HCT116 (cell line): ENCODE data around the gene SMARCAL1. TPM values are rescaled to one million over a fixed set of nuclear protein-coding genes. Genes with fewer than 3 reads are reported as not detected.

Experiments used
- ATAC-seq: fragments of 200-7000 bp; cut with Tn5 transposase; 2 replicates; pipeline ENCODE4 v1.9.1; 2020; ENCODE audit warnings: mild to moderate bottlenecking, moderate library complexity
- BruUV-seq: library from RNA; stranded (reverse); fragments of 400-500 nt; replicated peaks from 2 replicates; lab custom pipeline; 2021; lab: Mats Ljungman, UMichigan
- CTCF ChIA-PET: fragments of 300-600 bp; sonication (Branson Sonifier 250); formaldehyde crosslinking; loops from one replicate; lab custom pipeline; 2021; ENCODE audit warnings: antibody characterized with exemption; lab: Charles Lee
- POLR2A ChIA-PET: fragments of 300-600, 350-600 bp; sonication (Branson Sonifier 250); formaldehyde crosslinking; loops from one replicate; lab custom pipeline; 2021; ENCODE audit warnings: antibody characterized with exemption; lab: Charles Lee
- RAD21 ChIA-PET, 2 experiments: fragments of 300-600 bp; sonication (Branson Sonifier 250); formaldehyde crosslinking; loops; one replicate each; lab custom pipeline; 2023; ENCODE audit warnings: low total read pairs in 2 of 2; ENCODE audit not compliant: uncharacterized antibody in 2 of 2, unreplicated experiment in 2 of 2, low non-redundant PET in 1 of 2; lab: Charles Lee
- DNase-seq: peaks from one replicate; pipeline ENCODE4 v3.0.0-alpha.2; 2010; ENCODE audit warnings: low read depth, low spot score
- H2AFZ ChIP-seq: fragments of 200-600 bp; shearing (Covaris generic), sonication (generic); 2 replicates; pipeline ENCODE4 v1.6.1; 2017; ENCODE audit warnings: low read depth, mixed run types, mixed read lengths, antibody characterized with exemption, low read length; ENCODE audit not compliant: poor library complexity, severe bottlenecking
- H3K27ac ChIP-seq: 2 replicates; pipeline ENCODE4 v1.5.1; 2012; ENCODE audit warnings: low read depth, low read length
- H3K27me3 ChIP-seq: fragments of 200-600 bp; sonication (generic); 2 replicates; pipeline ENCODE4 v1.6.1; 2016; ENCODE audit warnings: mixed run types, low read length, mixed read lengths; ENCODE audit not compliant: insufficient read depth
- H3K36me3 ChIP-seq, 2 experiments: fragments of 200-500 bp in 1 of 2; fragments of 200-600 bp in 1 of 2; sonication (Bioruptor generic) in 1 of 2; sonication (generic) in 1 of 2; 2 replicates each; pipeline versions ENCODE4 v1.5.1 to v1.6.1; 2014 to 2016; ENCODE audit warnings: low read length in 2 of 2, inconsistent platforms in 1 of 2, mixed read lengths in 1 of 2, mixed run types in 1 of 2; ENCODE audit not compliant: insufficient read depth in 2 of 2, control insufficient read depth in 1 of 2
- H3K4me1 ChIP-seq, 2 experiments: fragments of 200-600 bp in 1 of 2; sonication (generic) in 1 of 2; 2 replicates each; pipeline versions ENCODE4 v1.5.1 to v1.6.1; 2012 to 2017; ENCODE audit warnings: low read length in 2 of 2, inconsistent platforms in 1 of 2, mild to moderate bottlenecking in 1 of 2, mixed read lengths in 1 of 2, mixed run types in 1 of 2, moderate library complexity in 1 of 2; ENCODE audit not compliant: insufficient read depth in 2 of 2, control insufficient read depth in 1 of 2
- H3K4me2 ChIP-seq: fragments of 200-600 bp; sonication (generic); 2 replicates; pipeline ENCODE4 v1.6.1; 2017; ENCODE audit warnings: mixed run types, low read length, mixed read lengths
- H3K4me3 ChIP-seq, 2 experiments: fragments of 200-600 bp in 1 of 2; sonication (generic) in 1 of 2; replicated peaks in 1 of 2; 2 replicates each; pipeline ENCODE4 v1.5.1; 2011 to 2016; ENCODE audit warnings: low read length in 2 of 2, control low read depth in 1 of 2, low read depth in 1 of 2, mild to moderate bottlenecking in 1 of 2, mixed read lengths in 1 of 2, mixed run types in 1 of 2
- H3K79me2 ChIP-seq: fragments of 200-600 bp; sonication (generic); 2 replicates; pipeline ENCODE4 v1.6.1; 2017; ENCODE audit warnings: mild to moderate bottlenecking, mixed run types, low read length, moderate library complexity, mixed read lengths; ENCODE audit not compliant: insufficient read depth
- H3K9ac ChIP-seq: fragments of 200-600 bp; sonication (generic); 2 replicates; pipeline ENCODE4 v1.6.1; 2016; ENCODE audit warnings: low read length, mixed read lengths
- H3K9me2 ChIP-seq: fragments of 200-600 bp; sonication (generic), shearing (Covaris generic); 2 replicates; pipeline ENCODE4 v1.6.1; 2017; ENCODE audit warnings: mixed run types, mild to moderate bottlenecking, moderate library complexity; ENCODE audit not compliant: insufficient read depth
- H3K9me3 ChIP-seq, 2 experiments: fragments of 200-500 bp in 1 of 2; fragments of 200-600 bp in 1 of 2; sonication (Bioruptor generic) in 1 of 2; sonication (generic) in 1 of 2; 2 replicates each; pipeline ENCODE4 v1.6.1; 2014 to 2017; ENCODE audit warnings: low read length in 2 of 2, mixed read lengths in 2 of 2, inconsistent platforms in 1 of 2, low read depth in 1 of 2, mild to moderate bottlenecking in 1 of 2, mixed run types in 1 of 2, moderate library complexity in 1 of 2; ENCODE audit not compliant: control insufficient read depth in 1 of 2, insufficient read depth in 1 of 2
- H4K20me1 ChIP-seq: fragments of 200-600 bp; sonication (generic), shearing (Covaris generic); 2 replicates; pipeline ENCODE4 v1.6.1; 2017; ENCODE audit warnings: mixed run types, mild to moderate bottlenecking, moderate library complexity; ENCODE audit not compliant: insufficient read depth
- intact Hi-C: fragments of 100-400 bp; cut with micrococcal nuclease; formaldehyde crosslinking; loops from 2 replicates; pipeline ENCODE4 v1.10.0; 2022
- total RNA-seq: library from RNA; stranded (reverse); gene quantifications from one replicate; pipeline ENCODE4 v1.2.1, GENCODE V29; 2021; ENCODE audit not compliant: unreplicated experiment
- TF ChIP-seq, protein P1 (sequence below): IDR thresholded peaks from 2 replicates; pipeline ENCODE4 v1.6.1; 2011; ENCODE audit warnings: mild to moderate bottlenecking, low read length, moderate library complexity; ENCODE audit not compliant: insufficient replicate concordance; ENCODE audit errors: extremely low read depth
- TF ChIP-seq, protein P2 (sequence below), 3 experiments: fragments of 200-600 bp in 1 of 3; sonication (generic) in 1 of 3; IDR thresholded peaks in 2 of 3; conservative IDR thresholded peaks in 1 of 3; 2 replicates each; pipeline ENCODE4 v1.5.1; 2012 to 2017; ENCODE audit warnings: low read depth in 2 of 3, low read length in 2 of 3, antibody characterized with exemption in 1 of 3, borderline replicate concordance in 1 of 3, control low read depth in 1 of 3, mild to moderate bottlenecking in 1 of 3, mixed read lengths in 1 of 3, mixed run types in 1 of 3, moderate library complexity in 1 of 3; ENCODE audit not compliant: insufficient read depth in 1 of 3

Gene SMARCAL1
- total RNA-seq, 1 experiment from 2014 or later: 18.0 TPM

- H3K4me1 ChIP-seq: peaks cover 0 to 11% of the 10 kb centered on the region in 2 experiments; a peak in 2 of 4 replicates
- CTCF ChIA-PET: no interaction called here
- TF ChIP-seq, protein P1, sequence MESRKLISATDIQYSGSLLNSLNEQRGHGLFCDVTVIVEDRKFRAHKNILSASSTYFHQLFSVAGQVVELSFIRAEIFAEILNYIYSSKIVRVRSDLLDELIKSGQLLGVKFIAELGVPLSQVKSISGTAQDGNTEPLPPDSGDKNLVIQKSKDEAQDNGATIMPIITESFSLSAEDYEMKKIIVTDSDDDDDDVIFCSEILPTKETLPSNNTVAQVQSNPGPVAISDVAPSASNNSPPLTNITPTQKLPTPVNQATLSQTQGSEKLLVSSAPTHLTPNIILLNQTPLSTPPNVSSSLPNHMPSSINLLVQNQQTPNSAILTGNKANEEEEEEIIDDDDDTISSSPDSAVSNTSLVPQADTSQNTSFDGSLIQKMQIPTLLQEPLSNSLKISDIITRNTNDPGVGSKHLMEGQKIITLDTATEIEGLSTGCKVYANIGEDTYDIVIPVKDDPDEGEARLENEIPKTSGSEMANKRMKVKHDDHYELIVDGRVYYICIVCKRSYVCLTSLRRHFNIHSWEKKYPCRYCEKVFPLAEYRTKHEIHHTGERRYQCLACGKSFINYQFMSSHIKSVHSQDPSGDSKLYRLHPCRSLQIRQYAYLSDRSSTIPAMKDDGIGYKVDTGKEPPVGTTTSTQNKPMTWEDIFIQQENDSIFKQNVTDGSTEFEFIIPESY: no peak
- TF ChIP-seq, protein P2, sequence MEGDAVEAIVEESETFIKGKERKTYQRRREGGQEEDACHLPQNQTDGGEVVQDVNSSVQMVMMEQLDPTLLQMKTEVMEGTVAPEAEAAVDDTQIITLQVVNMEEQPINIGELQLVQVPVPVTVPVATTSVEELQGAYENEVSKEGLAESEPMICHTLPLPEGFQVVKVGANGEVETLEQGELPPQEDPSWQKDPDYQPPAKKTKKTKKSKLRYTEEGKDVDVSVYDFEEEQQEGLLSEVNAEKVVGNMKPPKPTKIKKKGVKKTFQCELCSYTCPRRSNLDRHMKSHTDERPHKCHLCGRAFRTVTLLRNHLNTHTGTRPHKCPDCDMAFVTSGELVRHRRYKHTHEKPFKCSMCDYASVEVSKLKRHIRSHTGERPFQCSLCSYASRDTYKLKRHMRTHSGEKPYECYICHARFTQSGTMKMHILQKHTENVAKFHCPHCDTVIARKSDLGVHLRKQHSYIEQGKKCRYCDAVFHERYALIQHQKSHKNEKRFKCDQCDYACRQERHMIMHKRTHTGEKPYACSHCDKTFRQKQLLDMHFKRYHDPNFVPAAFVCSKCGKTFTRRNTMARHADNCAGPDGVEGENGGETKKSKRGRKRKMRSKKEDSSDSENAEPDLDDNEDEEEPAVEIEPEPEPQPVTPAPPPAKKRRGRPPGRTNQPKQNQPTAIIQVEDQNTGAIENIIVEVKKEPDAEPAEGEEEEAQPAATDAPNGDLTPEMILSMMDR (IDR thresholded peaks at IDR 0.05 in 2 of 3, conservative IDR thresholded peaks at IDR 0.05 in 1 of 3; ENCODE audit: borderline replicate concordance in 1 of 3, insufficient read depth in 1 of 3, low read depth in 2 of 3, low read length in 2 of 3): 0 out of 6 replicates have a peak, but pooled peaks of 1 of the 3 experiments have one; percentile 7
- no TSS peak for BruUV-seq
- H3K27ac ChIP-seq: no peak overlapping the region
- POLR2A ChIA-PET: no interaction called here
- no peak overlapping the region for H3K9ac ChIP-seq
- H3K36me3 ChIP-seq: no peaks in the 10 kb centered on the region
- RAD21 ChIA-PET: no interaction called here
- no peak overlapping the region for H3K4me3 ChIP-seq
- DNase-seq (no peak), ATAC-seq (no peak)
- H2AFZ ChIP-seq: no peak overlapping the region
- H3K9me2 ChIP-seq: no peaks in the 10 kb centered on the region
- H4K20me1 ChIP-seq: no peaks in the 10 kb centered on the region
- intact Hi-C loops: no loop called here
- no peaks in the 10 kb centered on the region for H3K9me3 ChIP-seq
- H3K27me3 ChIP-seq: peaks cover 20% of the 10 kb centered on the region
- no peak overlapping the region for H3K4me2 ChIP-seq
- no peaks in the 10 kb centered on the region for H3K79me2 ChIP-seq
Observed at GRCh38 chr2:216408426-216409290, 3.6 kb upstream of the SMARCAL1 start.
